Endodermal cell (in vitro differentiated cells): ENCODE measurements around the gene PPP1R10. TPM values are rescaled to one million over a fixed set of nuclear protein-coding genes. Genes with fewer than 3 reads are reported as not detected.
A peak's percentile ranks its signal among the peaks of the same experiment; 100 is the strongest.

Source experiments
- DNase-seq: peaks from one replicate; pipeline ENCODE4 v3.0.0-alpha.2; 2017
- H3K27ac ChIP-seq: 2 replicates; pipeline ENCODE4 v1.5.1; 2013; ENCODE audit warnings: mild to moderate bottlenecking, low read depth, low read length, moderate library complexity
- H3K27me3 ChIP-seq: 2 replicates; pipeline ENCODE4 v1.6.1; 2013; ENCODE audit warnings: mild to moderate bottlenecking, low read length, moderate library complexity; ENCODE audit not compliant: insufficient read depth, control insufficient read depth, poor library complexity, severe bottlenecking
- H3K36me3 ChIP-seq: 2 replicates; pipeline ENCODE4 v1.7.0; 2013; ENCODE audit warnings: mild to moderate bottlenecking, low read length, moderate library complexity; ENCODE audit not compliant: control insufficient read depth, insufficient read depth
- H3K4me1 ChIP-seq: one replicate; pipeline ENCODE4 v1.7.0; 2013; ENCODE audit warnings: low read length; ENCODE audit not compliant: control insufficient read depth, insufficient read depth
- H3K4me3 ChIP-seq: 2 replicates; pipeline ENCODE4 v1.5.1; 2013; ENCODE audit warnings: mild to moderate bottlenecking, low read length, moderate library complexity
- H3K9ac ChIP-seq: 2 replicates; pipeline ENCODE4 v1.6.1; 2013; ENCODE audit warnings: mild to moderate bottlenecking, low read length, moderate library complexity; ENCODE audit not compliant: poor library complexity, severe bottlenecking; ENCODE audit errors: extremely low read depth
- H3K9me3 ChIP-seq: 2 replicates; pipeline ENCODE4 v1.6.1; 2013; ENCODE audit warnings: mild to moderate bottlenecking, low read length, moderate library complexity; ENCODE audit not compliant: control insufficient read depth
- H3K27ac Mint-ChIP-seq: 2 replicates; pipeline ENCODE4 v1.8.0; 2020; ENCODE audit warnings: mixed read lengths
- H3K27me3 Mint-ChIP-seq: 2 replicates; pipeline ENCODE4 v1.8.0; 2021; ENCODE audit warnings: mild to moderate bottlenecking, mixed read lengths; ENCODE audit not compliant: insufficient read depth
- H3K36me3 Mint-ChIP-seq: 2 replicates; pipeline ENCODE4 v1.8.0; 2020; ENCODE audit warnings: low read depth, mixed read lengths
- H3K4me1 Mint-ChIP-seq: 2 replicates; pipeline ENCODE4 v1.8.0; 2020; ENCODE audit warnings: mixed read lengths
- H3K4me3 Mint-ChIP-seq: 2 replicates; pipeline ENCODE4 v1.8.0; 2020; ENCODE audit warnings: mild to moderate bottlenecking, moderate library complexity, mixed read lengths
- H3K9me3 Mint-ChIP-seq: 2 replicates; pipeline ENCODE4 v1.8.0; 2020; ENCODE audit warnings: mild to moderate bottlenecking, mixed read lengths
- CTCF ChIP-seq: fragments of 200-600 bp; sonication (generic); conservative IDR thresholded peaks from 2 replicates; pipeline ENCODE4 v1.5.0; 2021; ENCODE audit warnings: antibody characterized with exemption, mild to moderate bottlenecking
- WGBS, 2 experiments: methylation state at CpG; one replicate each; pipeline versions ENCODE4 v1.1.5 to v1.1.7; 2013; ENCODE audit warnings: missing lambda C conversion rate in 2 of 2, mixed read lengths in 1 of 2; ENCODE audit not compliant: insufficient coverage in 1 of 2, insufficient read length in 1 of 2; 5-methylcytosine and 5-hydroxymethylcytosine counted together
- total RNA-seq, 2 donors: library from RNA; stranded (reverse); fragmentation: NEBNext Ultra II Directional in 1 of 2; extraction: Animal tissue kit (Norgen Biotek cat#: 25700) in 1 of 2; gene quantifications; 2 replicates in 1 of 2; 3 replicates in 1 of 2; pipeline ENCODE4 v1.2.1, GENCODE V29; 2021

PPP1R10 gene
- total RNA-seq, 2 donors from 2014 or later, result 122 to 126 TPM

GRCh38 chr6:30560930-30561329, 56.1 kb downstream of the PPP1R10 start:
- no peak for TF ChIP-seq CTCF
- Histone ChIP-seq H3K9me3 (no peaks in the 10 kb centered on the region), H3K27ac (no peak overlapping the region), H3K36me3 (peaks cover 34% of the 10 kb centered on the region), H3K4me1 (no peaks in the 10 kb centered on the region), H3K9ac (no peak overlapping the region), H3K4me3 (no peak overlapping the region), H3K27me3 (no peaks in the 10 kb centered on the region)
- Mint-ChIP-seq H3K4me3 (no peak overlapping the region), H3K27ac (no peak overlapping the region), H3K9me3 (no peaks in the 10 kb centered on the region), H3K27me3 (no peaks in the 10 kb centered on the region), H3K36me3 (peaks cover 44% of the 10 kb centered on the region), H3K4me1 (peaks cover 9% of the 10 kb centered on the region)
- DNase-seq, result no peak
- WGBS, 2 experiments, result 75% methylated on average over 2 of the region's 3 CpGs; no CpG with 5 or more reads in 1 of the 2 experiments

GRCh38 chr6:30557683-30557981, 59.4 kb downstream of the PPP1R10 start:
- peaks cover 43% of the 10 kb centered on the region for H3K36me3 ChIP-seq
- H3K4me3 ChIP-seq, result peak overlapping the region; percentile 89
- no peak for DNase-seq
- no peaks in the 10 kb centered on the region for H3K9me3 ChIP-seq
- peak overlapping the region; percentile 97 for H3K27ac ChIP-seq
- WGBS, 2 experiments, result 4 to 7% methylated on average over 6 of the region's 6 CpGs
- Mint-ChIP-seq H3K27ac (peak overlapping the region; percentile 98), H3K36me3 (peaks cover 44% of the 10 kb centered on the region), H3K4me1 (peaks cover 18% of the 10 kb centered on the region), H3K27me3 (no peaks in the 10 kb centered on the region), H3K4me3 (peak overlapping the region; percentile 89), H3K9me3 (no peaks in the 10 kb centered on the region)
- no peak for TF ChIP-seq CTCF
- no peaks in the 10 kb centered on the region for H3K4me1 ChIP-seq
- H3K9ac ChIP-seq, result peak overlapping the region; percentile 73
- H3K27me3 ChIP-seq, result no peaks in the 10 kb centered on the region

GRCh38 chr6:30556906-30557682, 59.9 kb downstream of the PPP1R10 start, which contains the start of gene PRR3:
Gene PRR3 (plus strand): TSS chr6:30557295. CDS start chr6:30557345, 50 bp downstream.
- 0% methylated on average over 20 to 42 of the region's 42 CpGs for WGBS, 2 experiments
- peaks cover 18% of the 10 kb centered on the region for H3K4me1 Mint-ChIP-seq
- H3K27ac Mint-ChIP-seq, result peak within 1 kb of the TSS; percentile 98
- peak; percentile 95 for DNase-seq
- Histone ChIP-seq H3K27me3 (no peaks in the 10 kb centered on the region), H3K4me1 (no peaks in the 10 kb centered on the region), H3K9ac (peak within 1 kb of the TSS; percentile 73), H3K27ac (peak within 1 kb of the TSS; percentile 97), H3K9me3 (no peaks in the 10 kb centered on the region), H3K4me3 (peak within 1 kb of the TSS; percentile 89), H3K36me3 (peaks cover 43% of the 10 kb centered on the region)
- peak within 1 kb of the TSS; percentile 89 for H3K4me3 Mint-ChIP-seq
- no peak for TF ChIP-seq CTCF
- no peaks in the 10 kb centered on the region for H3K27me3 Mint-ChIP-seq
- peaks cover 45% of the 10 kb centered on the region for H3K36me3 Mint-ChIP-seq
- no peaks in the 10 kb centered on the region for H3K9me3 Mint-ChIP-seq
